Thyroid gland (tissue), 4 donors: ENCODE measurements around the gene PTPN3.

Source experiments
- CTCF ChIP-seq, 6 experiments: fragments of 200-600 bp in 3 of 6; fragments of 450-650 bp in 3 of 6; sonication (generic) in 3 of 6; IDR thresholded peaks; one replicate each; pipeline ENCODE4 v1.5.1; 2016 to 2019; ENCODE audit warnings: antibody characterized with exemption in 6 of 6, mild to moderate bottlenecking in 2 of 6, inconsistent platforms in 1 of 6, moderate library complexity in 1 of 6
- POLR2A ChIP-seq, 2 donors: fragments of 450-650 bp; IDR thresholded peaks; one replicate each; pipeline ENCODE4 v1.6.1; 2017; ENCODE audit warnings: antibody characterized with exemption in 2 of 2, mild to moderate bottlenecking in 2 of 2, moderate library complexity in 1 of 2

- TF ChIP-seq POLR2A (IDR thresholded peaks at IDR 0.05) (no peak), CTCF (IDR thresholded peaks at IDR 0.05) (no peak)
Observed at GRCh38 chr9:109455391-109455790, 42.7 kb downstream of the PTPN3 start.
